HG03064 (cell line): Measurements from ENCODE around the gene EXOG.

Experiments used
- ATAC-seq: cut with Tn5 transposase; IDR thresholded peaks from one replicate; pipeline ENCODE4 v1.9.1; 2021; ENCODE audit warnings: low read depth; ENCODE audit not compliant: unreplicated experiment

The EXOG gene

GRCh38 chr3:38496131-38496910 lies at the start of gene EXOG:
TSS of gene EXOG (plus strand) at chr3:38496340. CDS start at chr3:38496368, 28 bp downstream.
- peak; percentile 86 for ATAC-seq

- no peak for ATAC-seq
Observed at GRCh38 chr3:38446812-38447211, 49.3 kb upstream of the EXOG start.

GRCh38 chr3:38450853-38451252 lies 45.3 kb upstream of the EXOG start:
- no peak for ATAC-seq

GRCh38 chr3:38453075-38453912 lies 42.8 kb upstream of the EXOG start, which contains the start of gene ACVR2B:
TSS of gene ACVR2B (plus strand) at chr3:38453890. CDS start at chr3:38454323, 433 bp downstream.
- peak; percentile 53 for ATAC-seq

- ATAC-seq = peak; percentile 21
Observed at GRCh38 chr3:38453913-38454177, 42.3 kb upstream of the EXOG start.

GRCh38 chr3:38454178-38454883 lies 41.8 kb upstream of the EXOG start:
- ATAC-seq = peak; percentile 27

GRCh38 chr3:38454884-38455638 lies 41.1 kb upstream of the EXOG start:
- ATAC-seq = no peak

- ATAC-seq = no peak
Observed at GRCh38 chr3:38455639-38456430, 40.3 kb upstream of the EXOG start.

- no peak for ATAC-seq
Observed at GRCh38 chr3:38457111-38458003, 38.8 kb upstream of the EXOG start.

- no peak for ATAC-seq
Observed at GRCh38 chr3:38458796-38459498, 37.2 kb upstream of the EXOG start.

GRCh38 chr3:38459499-38460048 lies 36.6 kb upstream of the EXOG start:
- no peak for ATAC-seq

GRCh38 chr3:38460377-38461270 lies 35.5 kb upstream of the EXOG start:
- no peak for ATAC-seq

- no peak for ATAC-seq
Observed at GRCh38 chr3:38465588-38466154, 30.5 kb upstream of the EXOG start.

- ATAC-seq = no peak
Observed at GRCh38 chr3:38468765-38469164, 27.4 kb upstream of the EXOG start.

- no peak for ATAC-seq
Observed at GRCh38 chr3:38469852-38470251, 26.3 kb upstream of the EXOG start.

GRCh38 chr3:38471260-38471857 lies 24.8 kb upstream of the EXOG start:
- no peak for ATAC-seq
